Measurements from ENCODE around the gene ACO1.

The ACO1 gene

GRCh38 chr9:32412440-32412839 is 28.0 kb downstream of the ACO1 start:
- in situ Hi-C loops (cut with MboI; ENCODE audit: low sequenced_read_pairs) = no loop called here

- in situ Hi-C loops (cut with MboI; ENCODE audit: low sequenced_read_pairs) = no loop called here
Measured at GRCh38 chr9:32413424-32413823, 29.0 kb downstream of the ACO1 start.

GRCh38 chr9:32414856-32415255 is 30.4 kb downstream of the ACO1 start:
- in situ Hi-C loops (cut with MboI; ENCODE audit: low sequenced_read_pairs) = no loop called here

GRCh38 chr9:32419921-32420320 is 35.5 kb downstream of the ACO1 start:
- in situ Hi-C loops (cut with MboI; ENCODE audit: low sequenced_read_pairs) = no loop called here

GRCh38 chr9:32422237-32422806 is 37.9 kb downstream of the ACO1 start:
- in situ Hi-C loops (cut with MboI; ENCODE audit: low sequenced_read_pairs) = no loop called here

GRCh38 chr9:32423371-32423770 is 38.9 kb downstream of the ACO1 start:
- in situ Hi-C loops (cut with MboI; ENCODE audit: low sequenced_read_pairs) = no loop called here

GRCh38 chr9:32424616-32425015 is 40.2 kb downstream of the ACO1 start:
- in situ Hi-C loops (cut with MboI; ENCODE audit: low sequenced_read_pairs) = no loop called here

- in situ Hi-C loops (cut with MboI; ENCODE audit: low sequenced_read_pairs) = no loop called here
Measured at GRCh38 chr9:32426278-32426939, 42.0 kb downstream of the ACO1 start.

- in situ Hi-C loops (cut with MboI; ENCODE audit: low sequenced_read_pairs) = no loop called here
Measured at GRCh38 chr9:32427111-32427873, 42.8 kb downstream of the ACO1 start.

GRCh38 chr9:32430720-32431119 is 46.3 kb downstream of the ACO1 start:
- in situ Hi-C loops (cut with MboI; ENCODE audit: low sequenced_read_pairs) = no loop called here

GRCh38 chr9:32431196-32431595 is 46.8 kb downstream of the ACO1 start:
- in situ Hi-C loops (cut with MboI; ENCODE audit: low sequenced_read_pairs) = no loop called here

- in situ Hi-C loops (cut with MboI; ENCODE audit: low sequenced_read_pairs) = no loop called here
Measured at GRCh38 chr9:32431940-32432555, 47.6 kb downstream of the ACO1 start.

GRCh38 chr9:32434892-32435291 is 50.4 kb downstream of the ACO1 start:
- in situ Hi-C loops (cut with MboI; ENCODE audit: low sequenced_read_pairs) = no loop called here

GRCh38 chr9:32441678-32442077 is 57.2 kb downstream of the ACO1 start:
- in situ Hi-C loops (cut with MboI; ENCODE audit: low sequenced_read_pairs) = no loop called here

GRCh38 chr9:32442433-32442832 is 58.0 kb downstream of the ACO1 start:
- in situ Hi-C loops (cut with MboI; ENCODE audit: low sequenced_read_pairs) = no loop called here

GRCh38 chr9:32449969-32450368 is 65.5 kb downstream of the ACO1 start:
- in situ Hi-C loops (cut with MboI; ENCODE audit: low sequenced_read_pairs) = no loop called here

GRCh38 chr9:32454280-32454679 is 69.8 kb downstream of the ACO1 start:
- in situ Hi-C loops (cut with MboI; ENCODE audit: low sequenced_read_pairs) = no loop called here

GRCh38 chr9:32455738-32456137 is 71.3 kb downstream of the ACO1 start:
- in situ Hi-C loops (cut with MboI; ENCODE audit: low sequenced_read_pairs) = no loop called here

GRCh38 chr9:32456564-32456963 is 72.1 kb downstream of the ACO1 start:
- in situ Hi-C loops (cut with MboI; ENCODE audit: low sequenced_read_pairs) = no loop called here

GRCh38 chr9:32463500-32464293 is 79.3 kb downstream of the ACO1 start:
- in situ Hi-C loops (cut with MboI; ENCODE audit: low sequenced_read_pairs) = no loop called here

GRCh38 chr9:32468740-32469139 is 84.3 kb downstream of the ACO1 start:
- in situ Hi-C loops (cut with MboI; ENCODE audit: low sequenced_read_pairs) = no loop called here
